Cortex of kidney (tissue), 1 donor: ENCODE data around the gene MIA.
"Not testable (repeated sequence)": the region's sequence is repeated elsewhere in the genome, so short reads cannot be mapped to it uniquely, and the experiment has no call there.

Source experiments
- DNase-seq: peaks from one replicate; lab custom pipeline; 2025; lab: John Stamatoyannopoulos, UW

Gene MIA

DNA sequence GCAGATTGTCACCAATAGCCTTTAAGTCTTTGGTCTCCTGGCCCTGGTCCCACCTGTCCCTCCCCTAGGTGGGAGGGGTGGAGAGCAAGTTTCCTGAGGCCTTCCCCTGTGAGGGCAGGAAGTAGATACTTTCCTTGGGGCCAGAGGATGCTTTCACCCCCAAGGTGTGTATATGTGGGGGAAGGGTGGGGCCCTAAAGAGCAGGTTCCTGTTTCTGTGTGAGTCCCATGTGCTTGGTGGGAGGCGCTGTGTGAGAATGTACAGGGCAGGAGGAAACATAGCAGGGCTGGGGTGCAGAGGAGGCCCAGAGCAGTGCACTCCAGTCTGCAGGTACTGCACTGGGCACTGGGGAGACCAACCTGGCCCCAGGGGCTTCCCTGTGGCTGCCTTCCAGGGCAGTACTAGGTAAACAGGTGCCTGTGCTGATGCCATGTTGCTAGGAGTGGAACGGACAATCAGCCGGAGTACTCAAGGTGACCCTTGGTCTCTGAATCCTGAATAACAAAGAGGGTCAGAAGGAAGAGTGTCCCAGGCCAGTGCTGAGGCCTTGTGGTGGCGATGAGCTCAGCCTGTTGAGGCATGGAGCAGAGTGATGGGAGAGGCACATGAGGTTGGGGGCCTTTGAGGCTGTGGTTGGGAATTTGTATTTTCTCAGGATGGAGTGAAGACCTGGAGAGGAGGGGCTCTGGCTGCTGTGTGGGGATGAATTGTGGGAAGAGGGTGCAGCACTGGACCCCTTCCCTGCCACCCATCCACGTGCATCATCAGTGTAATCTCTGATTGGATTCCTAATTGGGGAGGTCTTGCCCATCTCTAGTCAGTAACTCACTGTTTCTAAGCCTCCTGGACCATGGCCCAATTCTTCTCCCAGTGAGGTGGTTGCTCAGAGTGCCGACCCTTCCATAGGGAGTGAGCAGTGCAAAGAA is 28.8 kb downstream of the MIA start:
- no peak for DNase-seq

GRCh38 chr19:40804783-40805242 is 29.5 kb downstream of the MIA start:
- no peak for DNase-seq

DNA sequence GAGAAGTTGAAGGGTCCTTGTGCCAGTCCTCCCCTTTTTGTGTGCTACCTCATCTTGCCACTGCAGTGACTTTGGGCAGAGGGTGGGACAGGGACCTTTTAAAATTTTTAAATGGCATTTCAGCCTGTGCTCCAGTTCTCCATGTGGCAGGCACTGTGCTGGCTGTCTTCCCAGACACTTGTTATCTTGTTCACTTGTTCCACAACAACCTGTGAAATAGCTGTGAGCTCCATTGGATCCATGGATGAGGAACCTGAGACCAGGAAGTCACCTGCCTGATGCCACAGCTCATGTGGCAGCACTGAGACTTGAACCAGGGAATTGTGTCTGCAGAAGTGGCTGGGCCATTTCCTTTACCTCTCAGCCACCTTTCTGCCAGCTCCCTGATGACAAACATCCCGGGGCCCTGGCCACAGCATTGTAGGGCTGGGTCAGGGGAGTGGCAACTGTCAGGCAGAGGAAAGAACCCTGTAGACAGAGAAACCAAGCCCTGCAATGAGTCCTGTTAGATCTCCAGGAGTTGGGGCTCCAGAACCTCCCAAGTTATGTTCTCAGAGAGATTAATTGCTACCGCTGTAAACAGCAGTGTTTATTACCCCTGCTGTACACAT is 30.0 kb downstream of the MIA start:
- DNase-seq = no peak

- no peak for DNase-seq
Measured at GRCh38 chr19:40806423-40807146, 31.3 kb downstream of the MIA start.

DNA sequence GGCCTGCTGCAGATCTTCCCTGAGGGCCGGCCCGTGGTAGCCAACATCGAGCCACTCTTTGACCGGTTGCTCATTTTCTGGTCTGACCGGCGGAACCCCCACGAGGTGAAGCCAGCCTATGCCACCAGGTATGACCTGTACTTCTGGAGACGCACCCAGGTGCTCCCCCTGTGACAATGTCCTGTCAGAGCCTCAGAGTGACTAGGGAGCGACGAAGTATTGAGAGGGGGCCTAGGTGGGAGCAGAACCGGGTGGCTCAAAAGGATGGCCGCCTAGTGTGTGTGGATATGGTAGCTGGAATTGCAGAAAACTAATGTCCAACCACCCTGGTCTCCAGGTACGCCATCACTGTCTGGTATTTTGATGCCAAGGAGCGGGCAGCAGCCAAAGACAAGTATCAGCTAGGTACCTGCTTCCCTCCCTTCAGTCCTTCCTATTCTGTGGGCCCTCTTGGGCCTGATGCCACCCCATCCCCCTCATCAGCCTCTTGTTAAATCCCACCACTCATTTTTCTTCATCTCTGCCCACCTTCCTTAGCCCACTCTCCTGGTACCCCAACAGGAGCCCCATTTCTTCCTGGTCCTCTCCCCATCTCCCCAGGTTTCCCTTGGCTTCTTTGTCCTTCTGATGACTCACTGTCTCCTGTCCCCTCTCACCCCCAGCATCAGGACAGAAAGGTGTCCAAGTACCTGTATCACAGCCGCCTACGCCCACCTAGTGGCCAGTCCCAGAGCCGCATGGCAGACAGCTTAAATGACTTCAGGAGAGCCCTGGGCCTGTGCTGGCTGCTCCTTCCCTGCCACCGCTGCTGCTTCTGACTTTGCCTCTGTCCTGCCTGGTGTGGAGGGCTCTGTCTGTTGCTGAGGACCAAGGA is 32.1 kb downstream of the MIA start:
- DNase-seq = no peak

GRCh38 chr19:40808021-40808325 is 32.7 kb downstream of the MIA start:
- no peak for DNase-seq

DNA sequence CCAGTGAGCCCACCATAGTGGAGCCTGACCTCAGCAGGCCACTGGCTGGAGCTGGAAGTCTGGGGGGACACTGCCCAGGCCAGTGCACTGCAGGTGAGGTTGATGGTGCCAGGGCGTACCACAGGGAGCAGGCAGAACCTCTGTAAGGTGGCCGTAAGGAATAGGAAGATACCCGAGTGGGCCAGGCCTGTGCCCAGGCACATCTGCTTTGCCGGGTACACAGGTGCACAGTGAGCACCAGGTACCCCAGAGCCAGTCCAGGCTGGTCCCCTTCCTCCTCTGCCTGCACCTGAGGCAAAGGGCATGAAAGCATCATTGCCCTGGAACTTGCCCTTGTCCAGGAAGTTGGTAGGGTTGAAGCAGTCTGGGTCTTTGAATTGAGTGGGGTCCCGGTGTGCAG is 33.2 kb downstream of the MIA start:
- no peak for DNase-seq

GRCh38 chr19:40809358-40810086 is 34.2 kb downstream of the MIA start:
- no peak for DNase-seq

DNA sequence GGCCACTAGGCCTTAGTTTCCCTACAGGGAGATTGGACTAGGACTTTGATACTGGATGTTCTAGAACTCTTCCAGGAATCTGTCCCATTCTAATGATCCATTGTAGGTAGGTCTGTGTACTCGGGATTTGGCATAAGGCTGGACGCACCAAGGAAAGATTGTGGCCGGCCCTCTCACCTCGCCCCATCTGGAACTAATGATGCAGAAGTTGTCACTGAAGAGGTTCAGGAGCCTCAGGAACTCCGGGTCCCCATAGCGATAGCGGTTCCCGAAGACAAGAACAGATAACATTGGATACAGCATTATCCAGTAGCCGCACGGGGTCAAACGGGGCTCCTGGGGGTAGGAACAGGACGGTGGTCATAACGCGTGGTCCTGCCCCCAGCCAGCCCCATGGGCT is 34.8 kb downstream of the MIA start:
- no peak for DNase-seq

GRCh38 chr19:40810649-40811408 is 35.5 kb downstream of the MIA start:
- not testable (repeated sequence) for DNase-seq

DNA sequence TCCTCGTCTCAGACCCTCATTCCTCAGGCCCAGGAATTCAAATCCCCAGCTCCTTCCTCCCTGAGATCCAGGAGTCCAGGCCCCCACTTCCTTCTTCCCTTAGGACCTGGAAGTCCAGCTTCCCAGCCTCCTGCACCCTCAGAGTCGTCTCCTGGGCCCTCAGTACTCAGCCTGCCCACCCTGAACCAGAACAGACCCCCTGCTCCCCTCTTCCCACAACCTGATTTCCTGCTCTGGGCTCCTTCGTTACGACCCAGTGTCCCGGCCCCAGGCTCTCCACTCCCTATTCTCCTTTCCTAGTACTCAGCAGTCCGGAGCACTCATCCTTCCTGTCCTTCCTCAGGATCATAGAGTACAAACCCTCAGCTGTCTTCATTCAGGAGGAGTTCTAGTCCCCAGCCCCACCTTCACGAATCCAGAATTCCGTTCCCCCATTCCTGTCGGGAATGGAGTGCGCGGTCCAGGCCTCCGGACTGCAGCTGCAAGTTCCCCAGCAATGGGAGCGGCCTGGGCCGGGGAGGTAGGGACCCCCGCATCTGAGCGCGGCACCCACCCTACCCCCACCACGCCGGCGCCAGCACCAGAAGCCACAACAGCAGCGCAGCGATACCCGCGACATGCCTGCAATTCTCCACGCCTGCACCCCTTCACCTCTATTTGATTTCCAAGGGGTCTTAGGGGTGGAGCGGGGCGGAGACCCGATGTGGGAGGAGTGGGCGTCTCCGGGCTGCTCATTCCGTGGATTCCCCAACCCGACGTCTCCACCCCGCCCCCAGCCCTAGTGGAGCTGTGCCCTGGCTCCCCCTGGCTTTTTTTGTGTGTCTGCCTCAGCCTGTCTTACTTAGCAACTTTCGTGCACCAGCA is 36.4 kb downstream of the MIA start:
- DNase-seq = no peak

GRCh38 chr19:40812571-40812970 is 37.2 kb downstream of the MIA start:
- DNase-seq = not testable (repeated sequence)

GRCh38 chr19:40813182-40813581 is 37.9 kb downstream of the MIA start:
- no peak for DNase-seq

DNA sequence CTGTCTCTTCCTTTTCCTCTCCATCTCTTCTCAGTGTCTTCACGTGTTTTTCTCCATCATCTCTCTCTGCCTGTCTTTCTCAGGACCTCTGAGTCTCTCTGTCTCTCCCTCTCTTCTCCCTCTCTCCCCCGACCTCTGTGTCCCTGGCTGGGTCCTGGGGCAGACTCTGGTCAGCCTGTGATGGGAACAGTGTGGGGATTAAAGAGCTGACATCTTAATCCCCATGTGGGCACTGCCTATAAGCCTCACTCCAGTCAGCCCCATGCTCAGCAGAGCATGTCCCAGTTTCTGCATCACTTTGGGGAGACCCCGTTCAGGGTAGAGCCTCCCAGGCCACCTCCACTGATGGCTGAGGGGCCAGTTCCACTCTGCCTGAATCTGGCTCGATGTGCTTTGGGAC is 39.9 kb downstream of the MIA start:
- no peak for DNase-seq

DNA sequence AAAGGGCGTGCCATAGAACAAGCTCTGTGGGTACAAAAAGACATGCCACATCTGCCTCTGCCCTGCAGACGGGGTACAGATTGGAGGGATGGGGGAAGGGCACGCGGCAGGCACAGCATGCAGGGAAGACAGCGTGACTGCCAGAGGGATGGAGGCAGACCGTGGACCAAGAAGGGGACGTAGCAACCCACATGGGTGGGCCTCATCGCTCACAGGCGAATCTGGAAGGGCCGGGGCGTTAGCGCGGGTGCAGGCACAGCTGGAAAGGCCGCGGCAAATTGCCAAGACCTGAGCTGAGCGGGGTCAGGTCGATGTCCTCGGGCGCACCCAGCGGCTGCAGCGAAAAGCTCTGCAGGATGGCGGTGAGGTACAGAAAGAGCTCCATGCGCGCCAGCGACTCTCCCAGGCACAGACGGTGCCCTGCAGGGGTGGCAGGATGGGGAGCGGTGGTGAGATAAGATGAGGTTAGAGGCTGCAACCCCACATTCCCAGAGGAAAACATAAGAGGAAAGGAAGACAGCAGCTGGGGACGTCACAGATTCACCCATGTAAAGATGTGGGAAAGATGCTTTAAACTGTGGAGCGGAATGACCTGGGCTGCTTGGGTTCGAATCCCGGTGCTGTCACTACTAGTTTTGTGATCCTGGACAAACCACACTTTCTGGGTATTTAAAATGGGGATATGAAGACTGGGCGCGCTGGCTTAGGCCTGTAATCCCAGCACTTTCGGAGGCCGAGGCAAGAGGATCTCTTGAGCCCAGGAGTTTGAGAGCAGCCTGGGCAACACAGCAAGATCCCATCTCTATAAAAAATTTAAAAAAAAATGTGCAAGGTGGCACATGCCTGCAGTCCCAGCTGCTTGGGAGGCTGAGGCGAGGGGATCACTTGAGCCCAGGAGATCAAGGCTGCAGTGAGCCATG is 43.4 kb downstream of the MIA start:
- DNase-seq = not testable (repeated sequence)

DNA sequence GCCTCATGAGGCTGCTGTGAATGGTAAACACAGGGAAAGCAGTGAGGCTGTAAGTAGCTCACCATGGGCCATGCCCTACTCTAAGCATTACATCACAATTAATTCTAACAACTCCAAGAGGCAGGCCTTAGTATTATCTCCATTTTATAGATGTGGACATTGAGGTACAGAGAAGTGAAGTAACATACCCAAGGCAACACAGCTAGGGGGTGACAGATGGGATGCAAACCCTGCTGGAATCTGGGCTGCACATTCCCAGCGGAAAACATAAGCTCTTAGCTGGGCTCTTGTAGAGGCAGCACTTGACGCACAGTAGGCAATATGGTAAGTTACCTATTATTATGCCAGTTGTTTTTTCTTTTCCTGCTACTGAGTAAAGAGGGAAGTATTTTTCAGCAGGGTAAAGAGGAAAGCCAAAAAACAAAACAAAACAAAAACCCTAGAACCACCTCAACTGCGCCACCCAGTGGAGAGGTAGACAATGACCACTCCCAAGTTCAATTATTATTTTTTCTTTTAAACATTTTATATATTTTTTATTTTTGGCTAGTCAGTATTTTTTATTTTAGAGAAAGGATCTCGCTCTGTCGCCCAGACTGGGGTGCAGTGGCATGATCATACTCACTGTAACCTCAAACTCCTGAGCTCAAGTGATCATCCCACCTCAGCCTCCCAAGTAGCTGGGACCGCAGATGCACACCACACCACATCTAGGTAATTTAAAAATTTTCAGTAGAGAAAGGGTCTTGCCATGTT is 44.3 kb downstream of the MIA start:
- DNase-seq = not testable (repeated sequence)

DNA sequence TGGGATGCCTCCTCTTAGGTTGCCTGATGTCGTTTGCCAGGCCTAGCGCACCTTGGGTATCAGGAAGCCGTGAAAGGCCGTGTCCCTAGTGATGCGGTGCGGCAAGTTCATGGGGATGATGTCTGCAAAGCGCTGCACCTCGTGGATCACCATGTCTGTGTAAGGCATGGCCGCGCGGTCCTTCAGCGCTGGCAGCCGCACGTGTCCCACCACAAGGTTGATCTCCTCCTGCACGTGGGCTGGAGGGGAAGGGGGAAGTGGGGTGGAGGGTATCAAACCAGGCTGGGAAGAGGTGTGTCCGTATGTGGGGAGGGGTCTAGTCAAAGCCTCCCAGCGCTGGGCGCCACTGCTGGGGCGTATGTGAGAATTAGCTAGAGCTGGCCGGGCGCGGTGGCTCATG is 46.8 kb downstream of the MIA start:
- no peak for DNase-seq
